ENCODE measurements around the gene DRAXIN.
A peak's percentile ranks its signal among the peaks of the same experiment; 100 is the strongest.

DRAXIN gene

DNA sequence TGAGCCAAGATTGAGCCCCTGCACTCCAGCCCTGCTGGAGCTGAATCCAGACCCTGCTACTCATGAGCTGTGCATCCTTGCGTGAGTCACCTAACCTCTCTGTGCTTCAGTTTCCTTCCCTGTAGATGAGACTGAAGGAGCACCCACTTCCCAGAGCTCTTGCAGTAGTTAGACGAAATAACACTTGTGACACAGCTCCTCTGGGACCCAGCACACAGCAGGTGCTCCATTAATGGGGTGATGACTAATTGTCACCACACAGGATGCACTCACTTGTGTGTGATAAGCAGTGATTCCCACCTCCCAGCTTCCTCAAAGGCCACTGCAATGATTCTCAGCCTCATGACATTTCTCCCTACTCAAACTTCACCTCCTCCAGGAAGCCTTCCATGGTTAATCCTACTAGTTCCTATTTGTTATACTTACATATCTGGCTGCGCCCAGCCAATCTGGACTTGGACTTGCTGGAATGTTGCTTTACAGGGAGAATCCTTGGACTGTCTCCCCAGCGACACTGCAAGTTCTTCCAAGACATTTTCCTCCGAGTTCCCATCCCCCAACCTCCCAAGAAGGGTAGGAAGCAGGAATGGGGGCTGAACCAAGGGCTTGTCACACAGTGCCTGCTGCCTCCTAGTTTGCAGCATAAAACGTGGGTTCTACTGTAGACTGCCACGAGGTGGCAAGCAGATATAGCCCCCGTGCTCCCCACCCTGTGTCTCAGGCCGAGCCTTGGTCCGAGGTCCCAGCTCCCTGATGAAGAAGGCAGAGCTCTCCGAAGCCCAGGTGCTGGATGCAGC lies 17.2 kb downstream of the DRAXIN start:
- DNase-seq (ENCODE audit: low spot score) = peak; percentile 8

DNA sequence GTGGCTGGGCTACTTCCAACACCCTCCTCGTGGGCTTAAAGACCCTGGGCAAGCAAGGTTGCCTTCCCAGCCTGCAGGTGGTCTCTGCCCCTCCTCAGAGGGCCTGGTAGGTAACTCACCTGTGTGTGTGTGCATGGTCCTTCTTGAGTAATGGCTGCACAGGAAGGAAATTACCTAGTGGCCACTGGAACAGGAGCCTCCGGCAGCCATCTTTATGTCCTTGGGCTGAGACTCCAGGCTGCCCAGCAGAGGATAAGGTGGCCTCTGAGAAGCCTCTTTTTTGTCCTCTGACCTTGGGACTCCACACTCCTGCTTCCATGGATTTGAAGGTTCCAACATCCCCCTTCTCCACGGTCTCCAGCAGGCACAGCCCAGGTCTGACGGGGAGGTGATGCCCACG lies 20.0 kb downstream of the DRAXIN start:
- DNase-seq (ENCODE audit: low spot score) = no peak

DNA sequence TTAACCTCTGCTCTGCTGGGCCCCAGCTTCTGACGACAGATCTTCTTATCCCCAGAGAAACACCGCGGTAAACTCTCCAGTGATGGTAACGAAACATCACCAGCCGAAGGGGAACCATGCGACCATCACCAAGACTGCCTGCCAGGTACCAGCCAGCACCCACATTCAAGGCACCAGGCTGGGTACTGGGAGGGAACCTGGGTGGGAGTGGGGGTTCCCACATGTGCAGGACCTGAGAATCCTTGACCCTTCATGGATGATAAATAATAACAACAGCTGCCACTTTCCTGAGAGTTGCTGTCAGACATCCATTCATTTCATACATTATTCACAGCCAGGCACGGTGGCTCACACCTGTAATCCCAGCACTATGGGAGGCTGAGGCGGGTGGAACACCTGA lies 20.8 kb downstream of the DRAXIN start:
- DNase-seq (ENCODE audit: low spot score) = no peak

DNA sequence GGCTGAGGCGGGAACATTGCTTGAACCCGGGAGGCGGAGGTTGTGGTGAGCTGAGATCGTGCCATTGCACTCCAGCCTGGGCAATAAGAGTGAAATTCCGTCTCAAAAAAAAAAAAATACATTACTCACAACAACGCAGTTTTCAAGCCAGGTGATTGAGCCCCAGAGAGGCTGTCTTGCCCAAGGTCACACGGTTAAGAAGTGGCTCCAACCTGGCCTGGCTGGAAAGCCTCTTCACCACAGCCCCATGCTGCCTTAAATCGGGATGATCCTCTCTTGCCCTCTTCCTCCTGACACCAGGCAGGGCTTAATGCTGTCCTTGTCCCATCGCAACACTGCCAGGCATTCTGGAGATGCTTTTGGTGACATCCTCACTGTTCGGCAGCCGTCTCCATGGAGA lies 21.6 kb downstream of the DRAXIN start:
- DNase-seq (ENCODE audit: low spot score) = no peak

DNA sequence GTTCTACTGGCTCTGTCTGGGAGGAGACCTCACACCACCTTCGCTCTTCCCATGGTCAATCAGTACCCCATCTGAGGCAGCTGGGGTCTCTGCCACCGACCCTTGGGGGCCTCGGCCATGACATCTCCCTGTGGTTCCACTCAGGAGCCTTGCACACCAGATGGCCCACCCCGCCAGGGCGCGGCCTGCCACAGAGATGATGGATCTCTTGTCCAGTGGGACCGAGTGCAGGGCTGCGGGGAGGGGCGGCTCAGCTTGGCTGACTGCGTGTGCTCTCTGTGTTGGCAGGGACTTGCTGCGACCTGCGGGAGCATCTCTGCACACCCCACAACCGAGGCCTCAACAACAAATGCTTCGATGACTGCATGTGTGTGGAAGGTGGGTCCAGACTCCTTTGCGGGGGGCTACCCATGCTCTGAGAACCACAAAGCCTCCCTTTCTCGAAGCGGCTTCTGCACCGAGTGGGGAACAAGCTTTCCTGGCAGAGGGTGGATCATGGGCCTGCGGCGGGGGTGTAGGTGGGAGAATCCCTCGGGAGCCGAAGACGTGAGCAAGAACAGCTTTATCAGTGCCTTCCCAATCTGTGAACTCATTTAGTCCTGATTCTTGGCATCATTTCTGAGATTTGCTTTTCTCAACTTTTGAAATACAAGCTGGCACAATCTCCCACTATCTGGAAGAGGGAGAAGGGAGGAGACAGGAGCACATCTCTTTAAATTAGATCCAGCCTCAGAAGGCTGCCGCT lies 23.5 kb downstream of the DRAXIN start:
- no peak for DNase-seq (ENCODE audit: low spot score)

DNA sequence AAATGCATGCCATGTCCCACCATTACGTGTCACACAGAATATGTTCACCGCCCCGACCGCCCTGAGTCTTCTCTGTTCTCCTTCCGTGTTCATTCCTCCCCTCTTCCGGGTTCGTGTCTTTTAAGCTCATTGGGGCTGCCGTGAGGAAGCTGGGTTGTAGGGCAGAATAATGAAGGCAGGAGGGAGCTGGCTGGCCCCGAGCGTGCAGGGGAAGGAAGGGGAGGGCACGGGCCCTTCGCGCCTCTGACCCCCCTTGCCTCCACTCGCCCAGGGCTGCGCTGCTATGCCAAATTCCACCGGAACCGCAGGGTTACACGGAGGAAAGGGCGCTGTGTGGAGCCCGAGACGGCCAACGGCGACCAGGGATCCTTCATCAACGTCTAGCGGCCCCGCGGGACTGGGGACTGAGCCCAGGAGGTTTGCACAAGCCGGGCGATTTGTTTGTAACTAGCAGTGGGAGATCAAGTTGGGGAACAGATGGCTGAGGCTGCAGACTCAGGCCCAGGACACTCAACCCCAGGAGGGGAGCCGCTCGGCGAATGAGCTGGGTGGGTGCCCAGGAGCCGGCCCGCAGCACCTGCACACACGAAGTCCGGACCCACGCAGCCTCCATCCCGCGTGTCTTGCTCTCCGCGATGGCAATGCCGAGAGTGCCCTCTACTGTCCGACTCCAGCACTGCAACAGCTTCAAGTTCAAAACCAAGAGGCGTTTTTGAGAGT lies 28.0 kb downstream of the DRAXIN start:
- DNase-seq (ENCODE audit: low spot score) = peak; percentile 90

DNA sequence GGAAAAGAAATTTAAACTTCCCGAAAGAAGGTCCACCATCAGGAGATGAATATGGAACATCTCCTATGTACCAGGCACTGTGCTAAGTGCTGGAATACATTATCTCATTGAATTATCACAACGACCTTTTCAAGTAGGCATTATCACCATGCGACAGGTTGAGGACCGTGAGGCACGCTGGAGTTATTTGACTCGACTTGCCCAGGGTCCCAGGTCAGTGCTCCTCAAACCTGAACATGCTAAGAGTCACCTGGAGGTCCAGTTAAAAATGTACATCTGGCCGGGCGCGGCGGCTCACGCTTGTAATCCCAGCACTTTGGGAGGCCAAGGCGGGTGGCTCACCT lies 28.5 kb downstream of the DRAXIN start:
- no peak for DNase-seq (ENCODE audit: low spot score)

DNA sequence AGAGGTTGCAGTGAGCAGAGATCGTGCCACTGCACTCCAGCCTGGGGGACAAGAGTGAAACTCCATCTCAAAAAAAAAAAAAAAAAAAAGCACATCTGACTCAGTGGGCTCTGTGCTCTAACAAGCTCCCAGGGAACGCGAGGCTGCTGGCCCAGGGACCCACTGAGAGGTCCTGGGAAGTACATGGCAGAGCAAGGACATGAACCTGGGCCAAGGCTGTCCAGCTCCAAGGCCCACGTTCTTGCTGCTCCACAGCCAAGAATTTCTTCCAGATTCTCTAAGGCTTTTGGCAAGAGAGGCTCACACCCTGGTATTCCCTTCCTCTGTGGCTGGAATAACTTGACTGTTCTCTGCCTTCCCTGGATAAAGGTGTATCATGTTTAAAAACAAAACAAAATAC lies 29.0 kb downstream of the DRAXIN start:
- DNase-seq (ENCODE audit: low spot score) = no peak

DNA sequence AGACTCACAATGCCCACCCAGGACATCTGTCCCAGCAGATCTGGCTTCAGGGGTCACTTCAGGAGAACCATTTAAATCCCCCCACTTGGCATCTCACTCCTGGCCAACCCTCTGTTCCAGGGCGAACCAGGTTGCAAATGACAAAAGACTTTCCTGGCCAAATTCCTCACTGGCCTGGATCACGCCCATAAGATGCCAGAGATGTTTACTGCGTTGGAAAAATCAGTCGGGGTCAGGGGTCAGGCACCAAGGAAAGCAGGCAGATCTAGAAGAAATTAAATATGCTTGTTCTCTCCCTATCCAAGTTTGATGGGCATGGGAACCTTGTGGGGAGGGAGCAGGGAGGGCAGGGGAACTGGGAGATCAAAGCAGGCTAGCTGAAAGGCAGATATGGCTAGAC lies 29.8 kb downstream of the DRAXIN start:
- DNase-seq (ENCODE audit: low spot score) = no peak

DNA sequence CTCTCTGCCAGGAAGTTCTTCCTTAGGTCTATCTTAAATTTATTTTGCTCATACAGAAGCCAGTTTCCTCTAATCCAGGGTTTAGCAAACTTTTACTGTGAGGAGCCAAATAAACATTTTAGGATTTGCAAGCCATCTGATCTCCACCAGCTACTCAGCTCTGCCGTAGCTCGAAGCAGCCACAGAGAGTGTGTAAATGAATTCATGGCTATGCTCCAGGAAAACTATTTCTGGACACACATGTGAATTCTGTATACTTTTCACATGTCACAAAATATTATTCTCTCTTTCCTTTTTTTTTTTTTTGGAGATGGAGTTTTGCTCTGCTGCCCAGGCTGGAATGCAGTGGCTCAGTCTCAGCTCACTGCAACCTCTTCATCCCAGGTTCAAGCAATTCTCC lies 31.0 kb downstream of the DRAXIN start:
- DNase-seq (ENCODE audit: low spot score) = no peak

DNA sequence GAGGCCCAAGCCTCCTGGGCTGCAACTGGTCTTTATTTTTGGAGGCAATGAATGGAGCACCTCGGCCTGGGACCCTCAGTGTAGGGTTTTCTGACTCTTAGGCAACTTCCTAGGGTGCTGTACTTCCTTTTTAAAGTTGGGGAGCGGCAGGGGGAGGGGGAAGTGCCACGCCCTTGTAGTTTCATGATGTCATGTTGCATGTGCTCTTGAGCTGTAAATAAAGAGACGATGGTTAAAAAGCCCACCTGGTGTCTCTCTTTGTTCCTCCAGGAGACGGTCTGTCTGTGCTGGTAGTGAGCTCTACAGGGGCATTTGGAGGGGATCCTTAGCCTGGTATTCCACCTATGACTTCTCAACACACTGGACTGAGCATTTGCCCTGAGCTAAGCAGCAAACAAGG lies 34.1 kb downstream of the DRAXIN start:
- DNase-seq (ENCODE audit: low spot score) = no peak

DNA sequence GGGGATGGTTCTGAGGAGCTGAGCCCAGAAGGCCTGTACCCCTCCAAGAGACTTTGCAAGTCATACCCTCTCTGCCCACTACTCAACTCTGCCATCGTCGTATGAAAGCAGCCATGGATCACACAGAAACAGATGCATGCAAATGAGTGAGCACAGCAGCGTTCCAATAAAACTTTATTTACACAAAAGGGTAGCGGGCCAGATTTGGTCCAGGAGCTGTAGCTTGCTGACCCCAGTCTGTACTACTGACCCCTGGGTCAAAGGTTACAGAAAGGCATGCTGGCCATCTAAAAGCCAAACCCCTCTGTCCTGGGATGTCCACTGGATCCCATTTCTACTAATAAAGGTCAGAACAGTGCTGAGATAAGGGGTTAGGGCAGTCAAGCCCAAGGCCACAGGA lies 35.6 kb downstream of the DRAXIN start:
- DNase-seq (ENCODE audit: low spot score) = no peak

DNA sequence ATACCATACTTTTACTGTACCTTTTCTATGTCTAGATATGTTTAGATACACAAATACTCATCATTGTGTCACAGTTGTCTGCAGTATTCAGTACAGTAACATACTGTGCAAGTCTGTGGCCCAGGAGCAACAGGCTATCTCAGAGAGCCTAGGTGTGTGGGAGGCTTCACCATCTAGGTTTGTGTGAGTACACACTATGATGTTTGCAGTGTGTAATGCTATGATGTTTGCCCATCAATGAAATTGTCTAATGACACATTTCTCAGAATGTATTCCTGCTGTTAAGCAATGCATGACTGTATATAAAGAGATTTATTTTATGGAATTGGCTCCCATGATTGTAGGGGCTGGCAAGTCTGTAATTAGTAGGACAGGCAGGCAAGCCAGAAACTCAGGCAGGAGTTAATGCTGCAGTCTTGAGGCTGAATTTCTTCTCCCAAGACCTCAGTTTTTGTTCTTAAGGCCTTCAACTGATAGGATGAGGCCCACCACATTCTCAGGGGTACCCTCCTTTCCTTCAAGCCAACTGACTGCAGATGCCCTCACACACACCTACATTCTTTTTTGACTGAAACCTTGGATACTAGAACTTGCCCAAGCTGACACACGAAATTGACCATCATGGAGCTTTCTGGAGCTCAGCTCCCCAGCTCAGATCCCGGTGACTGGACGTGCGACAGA lies 36.8 kb downstream of the DRAXIN start:
- no peak for DNase-seq (ENCODE audit: low spot score)

DNA sequence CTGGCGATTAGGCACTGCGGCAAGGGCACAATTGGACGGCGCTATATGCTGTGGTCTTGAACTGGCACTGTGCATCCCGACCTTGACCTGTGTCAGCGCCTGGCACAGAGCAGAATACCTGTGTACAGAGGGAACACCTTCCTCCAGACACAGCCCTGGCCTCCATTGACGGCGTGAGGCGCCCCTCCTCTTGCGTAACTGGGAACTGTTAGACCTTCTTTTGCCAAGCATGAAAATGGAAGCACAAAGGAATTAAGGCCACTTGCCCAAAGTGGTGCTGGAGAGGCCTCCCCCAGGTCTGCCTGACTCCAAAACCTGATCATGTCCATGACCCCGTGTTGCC lies 37.6 kb downstream of the DRAXIN start:
- DNase-seq (ENCODE audit: low spot score) = no peak

DNA sequence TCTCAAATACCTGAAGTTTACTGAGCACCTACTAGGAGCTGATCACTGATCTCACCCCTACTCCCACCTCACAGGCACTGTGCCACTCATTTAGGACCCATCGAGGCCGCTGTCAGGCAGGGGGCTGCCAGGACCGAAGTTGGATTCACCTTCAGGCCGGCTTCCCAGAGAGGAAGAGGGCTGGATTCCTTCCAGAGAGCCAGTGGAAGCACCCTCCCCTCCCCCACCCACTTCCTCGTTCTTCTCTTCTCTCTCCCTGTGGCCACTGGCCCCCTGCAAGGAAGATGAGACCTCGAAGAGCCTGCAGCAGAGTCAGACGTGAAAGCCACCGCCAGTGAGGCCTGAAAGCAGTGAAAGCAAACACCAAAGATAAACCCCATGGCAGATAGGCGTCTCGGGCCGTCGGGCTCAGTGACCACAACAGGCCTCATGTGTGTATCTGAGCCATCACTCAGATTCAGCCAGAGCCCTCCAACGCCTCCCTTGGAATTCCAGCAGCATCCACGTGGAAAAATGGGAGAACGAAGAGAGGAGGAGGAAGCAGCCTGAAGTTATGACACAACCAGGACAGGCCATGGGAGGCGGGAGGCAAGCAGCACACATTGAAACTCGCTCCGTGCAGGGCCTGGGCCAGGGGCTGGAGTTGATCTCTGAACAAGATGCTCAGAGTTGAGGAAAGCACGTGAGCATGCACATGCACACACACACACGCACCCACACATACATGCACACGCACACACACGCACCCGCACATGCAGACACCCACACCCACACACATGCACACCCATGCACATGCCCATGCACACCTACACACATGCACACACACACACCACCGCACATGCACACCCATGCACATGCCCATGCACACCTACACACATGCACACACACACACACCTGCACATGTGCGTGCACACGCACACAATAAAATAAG lies 38.3 kb downstream of the DRAXIN start:
- DNase-seq (ENCODE audit: low spot score) = no peak

DNA sequence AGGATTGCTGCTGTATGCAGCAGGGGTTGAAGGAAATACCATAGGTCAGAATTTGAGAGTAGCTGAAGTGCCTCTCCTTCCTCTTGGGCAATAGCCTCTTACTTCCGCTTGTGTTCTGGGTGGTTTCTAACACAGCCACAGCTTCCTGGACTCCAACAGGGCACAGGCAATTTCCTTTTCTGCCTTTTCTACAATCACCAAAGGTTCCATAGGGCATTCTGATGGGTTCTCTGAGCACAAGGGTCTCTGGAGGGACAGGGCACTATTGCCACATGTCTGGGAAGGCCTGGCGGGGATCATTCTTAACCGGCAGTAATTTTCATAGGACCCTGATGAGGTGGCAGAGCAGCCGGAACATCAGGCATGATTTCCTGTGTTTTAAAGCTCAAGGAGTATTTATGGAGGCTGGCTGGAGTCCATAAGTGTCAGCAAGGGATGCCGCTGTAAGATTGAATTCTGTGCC lies 39.0 kb downstream of the DRAXIN start:
- DNase-seq (ENCODE audit: low spot score) = peak; percentile 59

DNA sequence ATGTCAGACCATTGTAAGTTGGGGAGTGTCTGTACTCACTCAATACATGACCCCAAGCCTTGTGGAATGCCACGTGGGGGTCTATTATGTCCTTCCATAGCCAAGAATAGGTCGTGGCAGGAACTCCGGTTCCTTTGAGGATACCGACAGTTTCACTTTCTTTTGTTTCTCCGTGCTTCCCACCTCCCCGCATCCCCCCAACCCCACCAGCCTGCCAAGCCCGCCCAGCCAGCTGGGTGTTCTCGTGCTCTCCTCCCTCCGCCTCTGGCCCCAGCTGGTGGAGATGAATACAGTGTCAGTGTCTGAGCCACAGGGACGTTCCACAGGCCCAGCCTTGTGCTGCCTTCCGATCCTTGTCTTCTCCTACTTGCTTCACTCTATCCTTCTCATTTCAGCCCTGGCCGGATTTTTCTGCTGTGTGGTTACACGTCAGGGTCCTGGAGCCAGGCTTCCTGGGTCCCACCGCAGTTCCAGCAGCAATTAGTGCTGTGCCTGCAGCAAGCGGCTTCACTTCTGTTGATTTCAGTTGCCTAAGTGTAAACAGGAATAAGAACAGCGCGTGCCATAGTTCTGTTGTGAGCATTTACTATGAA lies 40.3 kb downstream of the DRAXIN start:
- DNase-seq (ENCODE audit: low spot score) = peak; percentile 11

DNA sequence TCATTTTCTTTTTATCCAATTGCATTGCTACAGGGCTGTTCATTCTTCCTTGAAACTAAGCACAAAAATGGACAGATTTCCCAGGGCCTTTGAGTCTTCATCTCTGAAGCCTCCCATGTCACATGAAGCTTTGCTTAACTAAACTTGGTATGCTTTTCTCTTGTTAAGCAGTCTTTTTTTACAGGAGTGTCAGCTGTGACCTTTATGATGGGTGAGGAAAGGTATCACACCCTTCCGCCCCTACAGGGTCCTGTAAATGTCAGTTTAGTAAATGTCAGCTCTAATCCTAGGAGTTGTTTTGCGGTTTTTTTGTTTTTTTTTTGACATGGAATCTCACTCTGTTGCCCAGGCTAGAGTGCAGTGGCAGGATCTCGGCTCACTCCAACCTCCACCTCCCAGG lies 41.8 kb downstream of the DRAXIN start:
- DNase-seq (ENCODE audit: low spot score) = no peak

DNA sequence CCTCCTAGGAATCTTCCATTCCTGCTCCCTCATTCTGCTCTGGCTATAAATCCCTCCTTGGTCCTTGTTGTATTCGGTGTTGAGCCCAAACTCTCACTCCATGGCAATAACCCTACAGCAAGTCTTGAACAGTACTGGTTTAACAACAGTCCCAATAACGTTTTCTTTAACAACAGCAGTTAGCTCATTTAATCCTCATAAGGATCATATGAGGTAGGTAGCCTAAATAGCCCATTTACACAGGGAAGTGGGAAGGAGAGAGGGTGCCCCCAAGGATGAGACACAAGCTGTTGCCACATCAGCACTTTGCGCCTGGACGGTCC lies 44.0 kb downstream of the DRAXIN start:
- no peak for DNase-seq (ENCODE audit: low spot score)

DNA sequence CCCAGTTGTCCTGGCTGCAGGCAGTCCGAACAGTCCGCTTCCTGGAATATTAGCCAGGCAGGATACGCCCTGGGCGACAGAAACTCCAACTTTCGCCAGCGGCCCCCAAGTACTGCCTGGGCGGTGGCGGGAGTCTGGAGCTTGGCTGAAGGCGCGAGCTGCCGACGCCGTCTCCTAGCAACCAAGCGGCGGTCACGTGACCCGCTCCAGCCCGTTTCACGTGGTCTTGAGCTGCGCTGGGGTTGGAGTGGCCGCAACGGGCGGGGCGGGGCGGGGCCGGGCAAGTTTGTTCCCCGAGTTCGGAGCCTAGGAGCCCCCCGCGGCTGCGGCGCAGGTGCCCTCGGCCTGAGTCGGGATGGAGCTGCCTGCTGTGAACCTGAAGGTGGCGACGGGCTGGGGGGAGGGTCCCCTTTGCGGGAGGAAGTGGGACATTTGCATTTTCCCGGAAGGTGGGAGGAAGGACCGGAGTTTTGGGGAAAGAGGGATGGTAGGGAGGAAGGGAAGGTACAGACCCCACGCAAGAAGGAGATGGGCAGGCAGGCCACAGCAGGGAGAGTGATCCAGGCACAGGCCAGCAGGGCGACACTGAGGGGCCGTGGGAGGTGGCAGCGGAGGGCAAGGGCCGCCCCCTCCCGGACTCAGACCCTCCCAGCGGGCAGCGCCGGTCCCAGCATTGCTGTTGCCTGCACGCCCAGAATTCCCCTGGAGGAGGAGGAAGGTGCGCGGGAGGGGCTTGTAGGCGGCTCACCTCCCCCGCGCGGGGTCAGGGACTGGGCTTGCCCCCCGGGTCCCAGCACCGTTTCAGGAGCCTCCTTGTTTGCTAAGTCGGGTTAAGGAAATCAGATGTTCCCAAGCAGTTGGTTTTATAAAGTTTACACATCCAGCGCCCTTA lies 44.6 kb downstream of the DRAXIN start, which contains the start of gene AGTRAP:
AGTRAP (plus strand) TSS at position 283 of the 892 bp plus-strand sequence; CDS start at position 356, 73 bp downstream.
- DNase-seq (ENCODE audit: low spot score) = peak; percentile 87
